GM20000 (cell line): Measurements from ENCODE around the gene ARSB.

Experiments used
- DNase-seq: peaks from one replicate; pipeline ENCODE4 v3.0.0; 2012; ENCODE audit warnings: low spot score
- CTCF ChIP-seq: IDR thresholded peaks from 2 replicates; pipeline ENCODE4 v1.5.1; 2012; ENCODE audit warnings: mild to moderate bottlenecking, control low read depth; ENCODE audit errors: extremely low read depth, missing control alignments

ARSB gene

GRCh38 chr5:79023348-79023747 is 38.2 kb upstream of the ARSB start:
- no peak for DNase-seq
- TF ChIP-seq CTCF: no peak

GRCh38 chr5:79022771-79023170 is 37.7 kb upstream of the ARSB start:
- DNase-seq: no peak

GRCh38 chr5:79021753-79022152 is 36.6 kb upstream of the ARSB start:
- DNase-seq: no peak
- no peak for TF ChIP-seq CTCF

More at GRCh38 chr5:79022771-79023170, 37.7 kb upstream of the ARSB start:
- no peak for TF ChIP-seq CTCF

- DNase-seq: peak; percentile 52
- TF ChIP-seq CTCF: peak; percentile 66
Observed at GRCh38 chr5:79020861-79021561, 35.9 kb upstream of the ARSB start.

- DNase-seq: no peak
- TF ChIP-seq CTCF: no peak
Observed at GRCh38 chr5:79014631-79015030, 29.5 kb upstream of the ARSB start.

GRCh38 chr5:79011869-79012268 is 26.8 kb upstream of the ARSB start:
- DNase-seq: no peak
- no peak for TF ChIP-seq CTCF

GRCh38 chr5:79011219-79011836 is 26.2 kb upstream of the ARSB start:
- TF ChIP-seq CTCF: no peak
- DNase-seq: no peak
